ENCODE data around the gene KIR3DL2. TPM values are rescaled to one million over a fixed set of nuclear protein-coding genes. Genes with fewer than 3 reads are reported as not detected.
"Not testable (repeated sequence)": the region's sequence is repeated elsewhere in the genome, so short reads cannot be mapped to it uniquely, and the experiment has no call there.

The KIR3DL2 gene
- total RNA-seq, 1 donor, result under 0.01 TPM

DNA sequence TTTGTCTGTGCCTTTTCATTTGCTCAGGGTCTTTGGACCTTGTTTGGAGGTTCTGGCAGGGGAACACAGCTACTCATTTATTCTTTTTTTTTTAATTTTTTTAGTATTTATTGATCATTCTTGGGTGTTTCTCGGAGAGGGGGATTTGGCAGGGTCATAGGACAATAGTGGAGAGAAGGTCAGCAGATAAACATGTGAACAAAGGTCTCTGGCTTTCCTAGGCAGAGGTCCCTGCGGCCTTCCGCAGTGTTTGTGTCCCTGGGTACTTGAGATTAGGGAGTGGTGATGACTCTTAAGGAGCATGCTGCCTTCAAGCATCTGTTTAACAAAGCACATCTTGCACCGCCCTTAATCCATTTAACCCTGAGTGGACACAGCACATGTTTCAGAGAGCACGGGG is 57.7 kb downstream of the KIR3DL2 start:
- not testable (repeated sequence) for DNase-seq (ENCODE audit: low read depth in 2 of 3, low spot score in 2 of 3)

Small RNA genes within 50 kb of the gene (small RNA-seq; reads per million reads assigned to genes)
- 0.68 reads per million, percentile 7 among the genes with 10 or more reads in this experiment for gene RNU6-222P

Other genes starting within 250 kb of the KIR3DL2 start
- gene LILRB1, start 220.0 kb upstream of the KIR3DL2 start, total RNA-seq, result 1.1 TPM
- 0.81 TPM for gene LILRB4, start 187.5 kb upstream of the KIR3DL2 start, total RNA-seq
- not detected for gene KIR3DL3, start 126.0 kb upstream of the KIR3DL2 start, total RNA-seq
- under 0.01 TPM for gene KIR2DL3, start 111.9 kb upstream of the KIR3DL2 start, total RNA-seq
- gene KIR2DL1, start 80.7 kb upstream of the KIR3DL2 start, total RNA-seq, result not detected
- under 0.01 TPM for gene KIR2DL4, start 46.8 kb upstream of the KIR3DL2 start, total RNA-seq
- gene KIR3DL1, start 34.0 kb upstream of the KIR3DL2 start, total RNA-seq, result not detected
- not detected for gene KIR2DS4, start 17.8 kb upstream of the KIR3DL2 start, total RNA-seq
- gene FCAR, start 23.8 kb downstream of the KIR3DL2 start, total RNA-seq, result 1.3 TPM
- gene NCR1, start 55.7 kb downstream of the KIR3DL2 start, total RNA-seq, result 11.3 TPM
- not detected for gene NLRP7, start 97.1 kb downstream of the KIR3DL2 start, total RNA-seq
- gene NLRP2, start 115.9 kb downstream of the KIR3DL2 start, total RNA-seq, result 4.0 TPM
- gene GP6, start 187.8 kb downstream of the KIR3DL2 start, total RNA-seq, result 0.54 TPM
- gene RDH13, start 212.7 kb downstream of the KIR3DL2 start, total RNA-seq, result 21.8 TPM
- 1.3 TPM for gene EPS8L1, start 225.4 kb downstream of the KIR3DL2 start, total RNA-seq